RWPE1 (cell line): Measurements from ENCODE around the gene MARS1.
A peak's percentile ranks its signal among the peaks of the same experiment; 100 is the strongest.
"Not testable (repeated sequence)": the region's sequence is repeated elsewhere in the genome, so short reads cannot be mapped to it uniquely, and the experiment has no call there.

Experiments used
- CTCF ChIA-PET: fragments of 350-600 bp; sonication (Branson Sonifier 250); formaldehyde crosslinking; extraction: SDS; loops from one replicate; lab custom pipeline; 2021; lab: Yijun Ruan, JAX
- POLR2A ChIA-PET: fragments of 400-600 bp; formaldehyde crosslinking; extraction: SDS; loops from one replicate; lab custom pipeline; 2020; ENCODE audit warnings: antibody characterized with exemption; ENCODE audit not compliant: low non-redundant PET; lab: Yijun Ruan, JAX
- DNase-seq: peaks from one replicate; pipeline ENCODE4 v3.0.0; 2012; ENCODE audit warnings: low spot score
- H3K27ac ChIP-seq: fragments of 450-650 bp; 2 replicates; pipeline ENCODE4 v1.5.1; 2017
- TF ChIP-seq, protein P1 (sequence below): fragments of 450-650 bp; conservative IDR thresholded peaks from 2 replicates; pipeline ENCODE4 v1.5.1; 2017; ENCODE audit warnings: low read depth, mild to moderate bottlenecking

MARS1 gene

DNA sequence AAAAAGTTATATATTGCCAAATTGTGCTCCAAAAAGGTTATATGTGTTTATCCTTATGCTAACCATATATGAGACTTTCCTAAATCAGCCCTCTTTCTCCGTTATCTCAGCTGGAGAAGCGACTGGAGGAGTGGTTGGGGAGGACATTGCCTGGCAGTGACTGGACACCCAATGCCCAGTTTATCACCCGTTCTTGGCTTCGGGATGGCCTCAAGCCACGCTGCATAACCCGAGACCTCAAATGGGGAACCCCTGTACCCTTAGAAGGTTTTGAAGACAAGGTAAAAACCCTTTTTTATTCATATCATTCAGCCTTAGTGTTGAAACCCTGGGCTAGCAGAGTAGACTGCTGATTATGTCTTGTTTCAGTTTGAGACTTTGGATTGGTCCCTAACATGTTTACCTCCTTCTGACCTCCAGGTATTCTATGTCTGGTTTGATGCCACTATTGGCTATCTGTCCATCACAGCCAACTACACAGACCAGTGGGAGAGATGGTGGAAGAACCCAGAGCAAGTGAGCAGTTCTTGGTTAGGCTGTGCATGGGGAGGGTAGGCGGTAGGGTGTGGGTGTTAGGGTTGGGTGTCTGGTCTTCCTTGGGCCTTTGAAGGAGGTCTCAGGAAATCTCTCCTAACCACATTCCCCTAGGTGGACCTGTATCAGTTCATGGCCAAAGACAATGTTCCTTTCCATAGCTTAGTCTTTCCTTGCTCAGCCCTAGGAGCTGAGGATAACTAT, 23.9 kb downstream of the MARS1 start:
- DNase-seq: no peak
- CTCF ChIA-PET: interaction anchor here (0.7 kb wide), 1 partner anchor 20 kb away, joined by 3 read pairs; no protein-coding TSS in a partner anchor

DNA sequence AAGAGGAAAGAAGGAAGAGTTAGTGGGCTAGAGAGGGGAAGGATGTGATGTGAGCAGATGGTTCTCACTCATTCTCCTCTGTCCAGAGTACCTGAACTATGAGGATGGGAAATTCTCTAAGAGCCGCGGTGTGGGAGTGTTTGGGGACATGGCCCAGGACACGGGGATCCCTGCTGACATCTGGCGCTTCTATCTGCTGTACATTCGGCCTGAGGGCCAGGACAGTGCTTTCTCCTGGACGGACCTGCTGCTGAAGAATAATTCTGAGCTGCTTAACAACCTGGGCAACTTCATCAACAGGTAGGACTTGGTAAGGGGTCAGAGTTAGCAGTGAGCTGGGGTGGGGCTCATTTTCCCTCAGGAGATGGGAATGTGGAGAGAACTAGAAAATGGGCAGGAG, 24.8 kb downstream of the MARS1 start:
- peak overlapping the region; percentile 37; the same call in 1 of the 2 replicates for H3K27ac ChIP-seq
- DNase-seq: no peak
- CTCF ChIA-PET: no interaction called here
- TF ChIP-seq, protein P1, sequence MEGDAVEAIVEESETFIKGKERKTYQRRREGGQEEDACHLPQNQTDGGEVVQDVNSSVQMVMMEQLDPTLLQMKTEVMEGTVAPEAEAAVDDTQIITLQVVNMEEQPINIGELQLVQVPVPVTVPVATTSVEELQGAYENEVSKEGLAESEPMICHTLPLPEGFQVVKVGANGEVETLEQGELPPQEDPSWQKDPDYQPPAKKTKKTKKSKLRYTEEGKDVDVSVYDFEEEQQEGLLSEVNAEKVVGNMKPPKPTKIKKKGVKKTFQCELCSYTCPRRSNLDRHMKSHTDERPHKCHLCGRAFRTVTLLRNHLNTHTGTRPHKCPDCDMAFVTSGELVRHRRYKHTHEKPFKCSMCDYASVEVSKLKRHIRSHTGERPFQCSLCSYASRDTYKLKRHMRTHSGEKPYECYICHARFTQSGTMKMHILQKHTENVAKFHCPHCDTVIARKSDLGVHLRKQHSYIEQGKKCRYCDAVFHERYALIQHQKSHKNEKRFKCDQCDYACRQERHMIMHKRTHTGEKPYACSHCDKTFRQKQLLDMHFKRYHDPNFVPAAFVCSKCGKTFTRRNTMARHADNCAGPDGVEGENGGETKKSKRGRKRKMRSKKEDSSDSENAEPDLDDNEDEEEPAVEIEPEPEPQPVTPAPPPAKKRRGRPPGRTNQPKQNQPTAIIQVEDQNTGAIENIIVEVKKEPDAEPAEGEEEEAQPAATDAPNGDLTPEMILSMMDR: no peak
- POLR2A ChIA-PET: no interaction called here

More for the DNA sequence above, 23.9 kb downstream of the MARS1 start:
- H3K27ac ChIP-seq: peak overlapping the region; percentile 61; the same call in 1 of the 2 replicates
- POLR2A ChIA-PET: no interaction called here
- TF ChIP-seq, protein P1: no peak

DNA sequence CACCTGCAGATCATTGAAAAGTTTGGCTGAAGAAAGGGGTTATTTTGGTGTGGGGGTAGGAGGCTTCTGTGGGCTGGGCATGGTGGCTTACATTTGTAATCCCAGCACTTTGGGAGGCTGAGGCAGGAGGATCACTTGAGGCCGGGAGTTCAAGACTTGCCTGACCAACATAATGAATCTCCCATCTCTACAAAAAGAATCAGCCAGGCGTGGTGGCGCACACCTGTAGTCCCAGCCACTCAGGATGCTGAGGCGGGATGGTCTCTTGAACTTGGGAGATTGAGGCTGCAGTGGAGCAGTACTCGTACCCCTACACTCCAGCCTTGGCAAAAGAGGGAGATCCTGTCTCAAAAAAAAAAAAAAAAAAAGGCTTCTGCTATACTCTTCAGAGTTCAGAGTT, 25.4 kb downstream of the MARS1 start:
- TF ChIP-seq, protein P1: no peak
- H3K27ac ChIP-seq: no peak overlapping the region; the same call in 1 of the 2 replicates
- no peak for DNase-seq
- POLR2A ChIA-PET: no interaction called here
- CTCF ChIA-PET: no interaction called here

DNA sequence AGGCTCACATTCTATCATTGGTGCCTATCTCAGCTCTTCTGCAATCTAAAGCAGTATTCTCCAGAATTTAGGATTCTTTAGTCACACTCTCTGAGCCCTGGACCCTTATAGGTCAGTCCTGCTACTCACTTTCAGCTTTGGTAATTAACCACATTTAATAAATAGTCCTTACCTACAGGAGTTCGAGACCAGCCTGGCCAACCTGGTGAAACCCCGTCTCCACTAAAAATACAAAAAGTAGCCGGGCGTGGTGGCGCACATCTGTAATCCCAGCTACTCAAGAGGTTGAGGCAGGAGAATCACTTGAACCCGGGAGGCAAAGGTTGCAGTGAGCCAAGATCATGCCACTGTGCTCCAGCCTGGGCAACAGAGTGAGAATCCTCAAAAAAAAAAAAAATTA, 25.8 kb downstream of the MARS1 start:
- H3K27ac ChIP-seq, DNase-seq, POLR2A ChIA-PET, CTCF ChIA-PET: not testable (repeated sequence)

DNA sequence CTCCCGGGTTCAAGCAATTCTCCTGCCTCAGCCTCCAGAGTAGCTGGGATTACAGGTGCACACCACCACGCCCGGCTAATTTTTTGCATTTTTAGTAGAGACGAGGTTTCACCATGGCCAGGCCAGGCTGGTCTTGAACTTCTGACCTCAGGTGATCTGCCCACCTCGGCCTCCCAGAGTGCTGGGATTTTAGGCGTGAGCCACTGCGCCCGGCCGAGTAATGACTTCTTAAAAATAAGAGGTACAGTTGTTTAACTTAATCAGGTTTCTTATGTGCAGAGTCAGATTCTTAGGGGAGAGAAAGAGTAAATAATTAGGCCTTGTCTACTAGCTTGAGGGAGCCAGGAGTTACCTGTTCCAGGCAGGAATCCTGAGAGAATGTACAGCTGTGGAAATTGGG, 26.4 kb downstream of the MARS1 start:
- DNase-seq, CTCF ChIA-PET: not testable (repeated sequence)
- peak overlapping the region; percentile 64 for H3K27ac ChIP-seq
- POLR2A ChIA-PET: interaction anchor here (0.6 to 0.7 kb wide), 2 partner anchors 20 to 55 kb away, joined by 3 read pairs; no protein-coding TSS in a partner anchor

DNA sequence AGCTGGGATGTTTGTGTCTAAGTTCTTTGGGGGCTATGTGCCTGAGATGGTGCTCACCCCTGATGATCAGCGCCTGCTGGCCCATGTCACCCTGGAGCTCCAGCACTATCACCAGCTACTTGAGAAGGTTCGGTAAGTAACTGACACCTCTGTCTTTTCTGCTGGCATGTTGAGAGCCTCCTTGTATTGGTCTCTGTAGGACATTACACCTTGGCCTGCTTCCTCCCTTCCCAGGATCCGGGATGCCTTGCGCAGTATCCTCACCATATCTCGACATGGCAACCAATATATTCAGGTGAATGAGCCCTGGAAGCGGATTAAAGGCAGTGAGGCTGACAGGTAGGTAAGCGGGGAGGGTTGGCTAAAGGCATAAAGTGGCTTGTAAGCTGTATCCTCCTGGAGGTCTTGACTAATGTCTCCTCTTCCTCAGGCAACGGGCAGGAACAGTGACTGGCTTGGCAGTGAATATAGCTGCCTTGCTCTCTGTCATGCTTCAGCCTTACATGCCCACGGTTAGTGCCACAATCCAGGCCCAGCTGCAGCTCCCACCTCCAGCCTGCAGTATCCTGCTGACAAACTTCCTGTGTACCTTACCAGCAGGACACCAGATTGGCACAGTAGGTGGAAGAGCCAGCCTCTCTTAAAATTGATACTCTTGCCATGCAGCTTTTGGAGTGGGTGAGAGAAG, 27.0 kb downstream of the MARS1 start:
- TF ChIP-seq, protein P1: no peak
- no peak for DNase-seq
- H3K27ac ChIP-seq: peak overlapping the region; percentile 64
- ChIA-PET POLR2A (interaction anchor here (0.7 kb wide), 1 partner anchor 56 kb away, joined by 3 read pairs; no protein-coding TSS in a partner anchor), CTCF (interaction anchor here (0.7 kb wide), 1 partner anchor 53 kb away, joined by 3 read pairs; no protein-coding TSS in a partner anchor)

DNA sequence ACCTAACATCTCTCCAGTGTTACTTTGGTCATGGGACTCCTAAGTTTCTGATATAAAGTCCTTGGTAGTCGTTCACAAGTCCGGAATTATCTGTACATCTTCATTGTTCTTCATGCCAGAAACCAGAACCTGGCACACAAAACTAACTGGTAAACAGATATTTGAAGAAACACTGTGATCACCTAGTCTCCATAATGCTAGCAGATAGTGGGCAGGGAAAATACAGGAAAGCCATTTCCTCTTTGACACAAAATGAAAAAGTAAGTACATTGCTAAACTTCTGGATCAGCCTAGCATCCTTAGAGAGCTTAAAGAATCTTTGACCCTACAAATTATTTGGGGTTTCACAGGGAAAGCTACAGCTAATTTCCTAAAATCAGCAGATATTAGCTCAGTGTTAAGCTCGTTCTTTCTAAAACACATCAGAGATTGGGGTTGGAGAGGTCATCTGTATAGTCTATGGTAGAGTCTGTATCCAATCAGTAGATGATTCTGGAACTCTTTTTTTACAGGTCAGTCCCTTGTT, 27.6 kb downstream of the MARS1 start:
- TF ChIP-seq, protein P1: no peak
- H3K27ac ChIP-seq: peak overlapping the region; percentile 64
- CTCF ChIA-PET: interaction anchor here (0.7 kb wide), 1 partner anchor 53 kb away, joined by 3 read pairs; no protein-coding TSS in a partner anchor
- POLR2A ChIA-PET: interaction anchor here (0.8 kb wide), 1 partner anchor 232 kb away, joined by 3 read pairs; no protein-coding TSS in a partner anchor
- no peak for DNase-seq
